ENCODE data around the gene STAT2. TPM values are rescaled to one million over a fixed set of nuclear protein-coding genes. Genes with fewer than 3 reads are reported as not detected.

STAT2 gene
- total RNA-seq, 2 experiments from 2014 or later = 263 to 275 TPM

Other genes starting within 250 kb of the STAT2 start
- 1,000 to 10,000 TPM; 4,462 to 4,551 TPM for gene RPL41, start 243.5 kb downstream of the STAT2 start, total RNA-seq
- 10 to 100 TPM; 10.6 to 12.0 TPM for gene ZC3H10, start 241.8 kb downstream of the STAT2 start, total RNA-seq
- gene ESYT1, start 231.8 kb downstream of the STAT2 start, total RNA-seq = 100 to 1,000 TPM; 251 TPM
- 10 to 100 TPM; 46.6 to 47.8 TPM for gene MYL6B, start 207.5 kb downstream of the STAT2 start, total RNA-seq
- gene MYL6, start 201.7 kb downstream of the STAT2 start, total RNA-seq = 1,000 to 10,000 TPM; 1,083 to 1,169 TPM
- 100 to 1,000 TPM; 162 to 174 TPM for gene SMARCC2, start 170.6 kb downstream of the STAT2 start, total RNA-seq
- gene RNF41, start 138.2 kb downstream of the STAT2 start, total RNA-seq = 10 to 100 TPM; 36.1 to 38.1 TPM
- gene NABP2, start 135.8 kb downstream of the STAT2 start, total RNA-seq = 10 to 100 TPM; 43.4 to 47.1 TPM
- gene SLC39A5, start 130.1 kb downstream of the STAT2 start, total RNA-seq = 1 to 10 TPM in 1 of 2 experiments, not detected in 1; 1.4 TPM
- 10 to 100 TPM; 45.3 to 49.4 TPM for gene ANKRD52, start 101.7 kb downstream of the STAT2 start, total RNA-seq
- gene COQ10A, start 93.2 kb downstream of the STAT2 start, total RNA-seq = 10 to 100 TPM; 23.3 to 26.0 TPM
- 100 to 1,000 TPM; 165 to 176 TPM for gene CS, start 59.8 kb downstream of the STAT2 start, total RNA-seq
- 10 to 100 TPM; 85.6 to 89.0 TPM for gene CNPY2, start 44.1 kb downstream of the STAT2 start, total RNA-seq
- gene PAN2, start 26.1 kb downstream of the STAT2 start, total RNA-seq = 100 to 1,000 TPM; 106 to 115 TPM
- 10 to 100 TPM; 10.2 to 10.9 TPM for gene IL23A, start 21.2 kb downstream of the STAT2 start, total RNA-seq
- gene APOF, start 2.8 kb upstream of the STAT2 start, total RNA-seq = not detected
- gene TIMELESS, start 89.3 kb upstream of the STAT2 start, total RNA-seq = 10 to 100 TPM; 40.1 to 47.1 TPM
- not detected for gene MIP, start 94.5 kb upstream of the STAT2 start, total RNA-seq
- gene SPRYD4, start 108.5 kb upstream of the STAT2 start, total RNA-seq = 1 to 10 TPM; 3.9 to 4.1 TPM
- 1 to 10 TPM; 4.4 to 5.2 TPM for gene GLS2, start 128.1 kb upstream of the STAT2 start, total RNA-seq
- 10 to 100 TPM; 10.3 to 14.5 TPM for gene RBMS2, start 161.7 kb upstream of the STAT2 start, total RNA-seq